ENCODE measurements around the gene LYPD6B.

GRCh38 chr2:148998831-148999200 lies 39.7 kb upstream of the LYPD6B start:
- TF ChIP-seq SIN3A (IDR thresholded peaks at IDR 0.05; ENCODE audit: low read depth, low read length) (no peak), CTCF (IDR thresholded peaks at IDR 0.05 in 2 of 3, conservative IDR thresholded peaks at IDR 0.05 in 1 of 3; ENCODE audit: control insufficient read depth in 2 of 3, extremely low read depth in 1 of 3, insufficient read depth in 1 of 3, low read depth in 3 of 3, low read length in 3 of 3) (no peak)
